Pulmonary artery endothelial cell (primary cell): ENCODE data around the gene RPF1. TPM values are rescaled to one million over a fixed set of nuclear protein-coding genes. Genes with fewer than 3 reads are reported as not detected.

Experiments
- total RNA-seq: library from RNA; depleted of rRNA; stranded (reverse); fragments of >200 nt; gene quantifications from 2 replicates; pipeline ENCODE4 v1.2.3, GENCODE V29; 2014

The RPF1 gene
- total RNA-seq, 1 donor from 2014 or later, result 35.4 TPM

Other genes with a start within 250 kb of the RPF1 start
- 2.6 and 3.2 TPM in 2 replicates for gene SAMD13, start 177.6 kb upstream of the RPF1 start, total RNA-seq
- gene DNASE2B, start 80.8 kb upstream of the RPF1 start, total RNA-seq, result not detected in 2 replicates
- 0.66 and 0.95 TPM in 2 replicates for gene SPATA1, start 27.1 kb downstream of the RPF1 start, total RNA-seq
- gene GNG5, start 27.3 kb downstream of the RPF1 start, total RNA-seq, result 17.2 and 20.1 TPM in 2 replicates
- 5.9 and 6.3 TPM in 2 replicates for gene CTBS, start 95.2 kb downstream of the RPF1 start, total RNA-seq
- 8.3 and 12.3 TPM in 2 replicates for gene SSX2IP, start 211.2 kb downstream of the RPF1 start, total RNA-seq